A549 (cell line): Measurements from ENCODE around the gene LPAR5. TPM values are rescaled to one million over a fixed set of nuclear protein-coding genes. Genes with fewer than 3 reads are reported as not detected.

ENCODE experiments used
- ATAC-seq, 2 experiments: fragments of 200-7000 bp in 1 of 2; fragments of >200 bp in 1 of 2; cut with Nextera tagmentation in 1 of 2; cut with Tn5 transposase in 1 of 2; 3 replicates each; pipeline versions ENCODE4 v1.8.0 to v1.9.1; 2018 to 2020; ENCODE audit warnings: mild to moderate bottlenecking in 1 of 2, moderate library complexity in 1 of 2
- CTCF ChIA-PET: fragments of 300-600 bp; sonication (Branson Sonifier 250); formaldehyde crosslinking; extraction: SDS; loops from one replicate; lab custom pipeline; 2021; ENCODE audit warnings: antibody characterized with exemption, inconsistent platforms; lab: Yijun Ruan, JAX
- POLR2A ChIA-PET: fragments of 350-600 bp; formaldehyde crosslinking; extraction: SDS; loops from one replicate; lab custom pipeline; 2021; ENCODE audit warnings: antibody characterized with exemption, inconsistent platforms; lab: Yijun Ruan, JAX
- DNase-seq, 2 experiments: peaks; one replicate each; pipeline versions ENCODE4 v3.0.0 to v3.0.0-alpha.2; 2011 to 2016; ENCODE audit warnings: low read depth in 1 of 2, low spot score in 1 of 2
- FAIRE-seq: peaks from 2 replicates; lab custom pipeline; 2011; peaks lifted over from hg19 to GRCh38; lab: Jason Lieb, UNC
- H3K27ac ChIP-seq, 2 experiments: fragments of >200 bp; sonication (Bioruptor Twin); formaldehyde crosslinking; 3 replicates each; pipeline ENCODE4 v1.5.1; 2016 to 2017
- H3K4me1 ChIP-seq: fragments of >200 bp; sonication (Bioruptor Twin); formaldehyde crosslinking; 3 replicates; pipeline ENCODE4 v1.6.1; 2016
- H3K4me2 ChIP-seq: fragments of >200 bp; sonication (Bioruptor Twin); formaldehyde crosslinking; 3 replicates; pipeline ENCODE4 v1.6.1; 2016
- H3K4me3 ChIP-seq: fragments of >200 bp; sonication (Bioruptor Twin); formaldehyde crosslinking; 3 replicates; pipeline ENCODE4 v1.5.1; 2016
- H3K9me3 ChIP-seq: fragments of >200 bp; sonication (Bioruptor Twin); formaldehyde crosslinking; 3 replicates; pipeline ENCODE4 v1.6.1; 2016
- BCL3 ChIP-seq: fragments of >200 bp; sonication (Bioruptor Twin); formaldehyde crosslinking; IDR thresholded peaks from 3 replicates; pipeline ENCODE4 v1.6.1; 2016
- CHD4 ChIP-seq: fragments of 200-600 bp; sonication (generic); IDR thresholded peaks from 2 replicates; pipeline ENCODE4 v1.6.1; 2016; ENCODE audit warnings: antibody characterized with exemption, mild to moderate bottlenecking, borderline replicate concordance
- CTCF ChIP-seq: fragments of >200 bp; sonication (Bioruptor Twin); formaldehyde crosslinking; IDR thresholded peaks from 3 replicates; pipeline ENCODE4 v1.5.1; 2016
- E2F6 ChIP-seq: IDR thresholded peaks from 2 replicates; pipeline ENCODE4 v1.6.1; 2012; ENCODE audit warnings: low read depth, borderline replicate concordance
- EHF ChIP-seq: fragments of 250-450 bp; sonication (Bioruptor Pico); IDR thresholded peaks from 2 replicates; pipeline ENCODE4 v1.5.0; 2020; ENCODE audit warnings: mild to moderate bottlenecking
- EHMT2 ChIP-seq: fragments of 200-600 bp; sonication (generic); IDR thresholded peaks from 2 replicates; pipeline ENCODE4 v1.6.1; 2016; ENCODE audit warnings: antibody characterized with exemption, low read depth, mild to moderate bottlenecking, moderate library complexity
- ELK1 ChIP-seq: fragments of 150-350 bp; IDR thresholded peaks from 2 replicates; pipeline ENCODE4 v1.6.1; 2014; ENCODE audit warnings: low read depth, mild to moderate bottlenecking, low read length
- EP300 ChIP-seq, 2 experiments: fragments of >200 bp; sonication (Bioruptor Twin); formaldehyde crosslinking; IDR thresholded peaks; 2 replicates in 1 of 2; 3 replicates in 1 of 2; pipeline ENCODE4 v1.6.1; 2016 to 2017
- FOSL2 ChIP-seq, 2 experiments: fragments of 450-650 bp in 1 of 2; fragments of >200 bp in 1 of 2; sonication (Bioruptor Twin) in 1 of 2; formaldehyde crosslinking; IDR thresholded peaks; 2 replicates each; pipeline versions ENCODE4 v1.5.0 to v1.6.1; 2016 to 2020; ENCODE audit warnings: mild to moderate bottlenecking in 1 of 2, moderate library complexity in 1 of 2
- GATA3 ChIP-seq: IDR thresholded peaks from 2 replicates; pipeline ENCODE4 v1.6.1; 2012; ENCODE audit warnings: borderline replicate concordance
- HDAC2 ChIP-seq: fragments of 200-600 bp; sonication (generic); IDR thresholded peaks from 2 replicates; pipeline ENCODE4 v1.6.1; 2016
- JUN ChIP-seq, 2 experiments: fragments of >200 bp; sonication (Bioruptor Twin); formaldehyde crosslinking; IDR thresholded peaks; 2 replicates in 1 of 2; 3 replicates in 1 of 2; pipeline ENCODE4 v1.6.1; 2016 to 2017
- KDM1A ChIP-seq: fragments of 200-600 bp; sonication (generic); IDR thresholded peaks from 2 replicates; pipeline ENCODE4 v1.6.1; 2016; ENCODE audit warnings: low read depth, mild to moderate bottlenecking
- KDM5A ChIP-seq: fragments of 200-600 bp; sonication (generic); IDR thresholded peaks from 2 replicates; pipeline ENCODE4 v1.6.1; 2016; ENCODE audit warnings: antibody characterized with exemption, mild to moderate bottlenecking
- PHF8 ChIP-seq: fragments of 200-600 bp; sonication (generic); IDR thresholded peaks from 2 replicates; pipeline ENCODE4 v1.6.1; 2016; ENCODE audit warnings: low read depth, mild to moderate bottlenecking, antibody characterized with exemption, moderate library complexity, borderline replicate concordance
- RARB ChIP-seq: fragments of 250-450 bp; sonication (Bioruptor Pico); IDR thresholded peaks from 2 replicates; pipeline ENCODE4 v1.8.0; 2021; ENCODE audit warnings: mild to moderate bottlenecking, moderate library complexity
- RNF2 ChIP-seq: fragments of 200-600 bp; sonication (generic); IDR thresholded peaks from 2 replicates; pipeline ENCODE4 v1.6.1; 2016; ENCODE audit warnings: low read depth, mild to moderate bottlenecking, antibody characterized with exemption, moderate library complexity, borderline replicate concordance
- SMC3 ChIP-seq: fragments of >200 bp; sonication (Bioruptor Twin); formaldehyde crosslinking; IDR thresholded peaks from 3 replicates; pipeline ENCODE4 v1.6.1; 2018; ENCODE audit warnings: inconsistent platforms
- SREBF2 ChIP-seq: fragments of 450-650 bp; IDR thresholded peaks from 2 replicates; pipeline ENCODE4 v1.6.1; 2014; ENCODE audit warnings: mild to moderate bottlenecking, moderate library complexity
- TFCP2L1 ChIP-seq: fragments of 250-450 bp; sonication (Bioruptor Pico); IDR thresholded peaks from 2 replicates; pipeline ENCODE4 v1.5.0; 2021; ENCODE audit warnings: mild to moderate bottlenecking
- ZNF302 ChIP-seq: fragments of 250-450 bp; sonication (Bioruptor Pico); IDR thresholded peaks from 2 replicates; pipeline ENCODE4 v1.9.0; 2021; ENCODE audit warnings: inconsistent platforms, mild to moderate bottlenecking, moderate library complexity
- WGBS: methylation state at CpG from one replicate; pipeline ENCODE4 v1.1.6; 2017; ENCODE audit errors: missing lambda C conversion rate; 5-methylcytosine and 5-hydroxymethylcytosine counted together
- polyA plus RNA-seq, 4 experiments: library from polyadenylated mRNA; depleted of rRNA in 3 of 4; stranded (reverse); fragments of >200 nt; fragmentation: RNase III in 1 of 4; extraction: RNeasy Plus Mini Kit Qiagen cat#74134 plus additional on column Dnase treatment in 1 of 4; gene quantifications; 2 replicates in 3 of 4; 3 replicates in 1 of 4; pipeline ENCODE4 v1.2.3, GENCODE V29; 2011 to 2017
- TF ChIP-seq, protein P1 (sequence below): IDR thresholded peaks from 2 replicates; pipeline ENCODE4 v1.6.1; 2012

LPAR5 gene
- polyA plus RNA-seq, 2 of the 4 experiments (the other 2 are of a cell fraction): 0.66 to 0.74 TPM

GRCh38 chr12:6632026-6632983 is 3.5 kb downstream of the LPAR5 start:
- H3K4me1 ChIP-seq: peaks cover 26% of the 10 kb centered on the region
- H3K4me2 ChIP-seq: peak overlapping the region; percentile 35
- no peak for DNase-seq
- H3K4me3 ChIP-seq: no peak overlapping the region
- no peaks in the 10 kb centered on the region for H3K9me3 ChIP-seq
- TF ChIP-seq PHF8 (no peak), HDAC2 (no peak), RARB (no peak), CHD4 (no peak), FOSL2 (IDR thresholded peaks at IDR 0.05) (no peak), FOSL2 (CRISPR knock-in tag; IDR thresholded peaks at IDR 0.05) (no peak), GATA3 (no peak), TFCP2L1 (CRISPR knock-in tag) (no peak), EP300 (IDR thresholded peaks at IDR 0.05) (no peak), ELK1 (no peak), KDM1A (no peak), JUN (IDR thresholded peaks at IDR 0.05) (no peak), KDM5A (no peak), RNF2 (no peak), CTCF (no peak)
- TF ChIP-seq, protein P1, sequence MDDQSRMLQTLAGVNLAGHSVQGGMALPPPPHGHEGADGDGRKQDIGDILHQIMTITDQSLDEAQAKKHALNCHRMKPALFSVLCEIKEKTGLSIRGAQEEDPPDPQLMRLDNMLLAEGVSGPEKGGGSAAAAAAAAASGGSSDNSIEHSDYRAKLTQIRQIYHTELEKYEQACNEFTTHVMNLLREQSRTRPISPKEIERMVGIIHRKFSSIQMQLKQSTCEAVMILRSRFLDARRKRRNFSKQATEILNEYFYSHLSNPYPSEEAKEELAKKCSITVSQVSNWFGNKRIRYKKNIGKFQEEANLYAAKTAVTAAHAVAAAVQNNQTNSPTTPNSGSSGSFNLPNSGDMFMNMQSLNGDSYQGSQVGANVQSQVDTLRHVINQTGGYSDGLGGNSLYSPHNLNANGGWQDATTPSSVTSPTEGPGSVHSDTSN: no peak
- TF ChIP-seq, all 56 proteins: peak for 0
- CTCF ChIA-PET: interaction anchor here (0.8 to 2.6 kb wide), 4 partner anchors 8 to 240 kb away, joined by 3 to 9 read pairs (median 6); no protein-coding TSS in a partner anchor
- ATAC-seq: peak; percentile 32 to 44; a peak in 5 of 6 replicates
- H3K27ac ChIP-seq: peak overlapping the region in 1 of 2 experiments; percentile 61; a peak in 2 of 6 replicates
- POLR2A ChIA-PET: no interaction called here
- FAIRE-seq: no peak
- WGBS: 65% methylated on average over 21 of the region's 21 CpGs

GRCh38 chr12:6631549-6631961 is 4.2 kb downstream of the LPAR5 start:
- no peak overlapping the region for H3K4me3 ChIP-seq
- TF ChIP-seq SREBF2: no peak
- no peak for TF ChIP-seq BCL3
- TF ChIP-seq GATA3: no peak
- TF ChIP-seq EHF: no peak
- TF ChIP-seq SMC3: no peak
- no peak for TF ChIP-seq ZNF302 (CRISPR knock-in tag)
- TF ChIP-seq EHMT2: no peak
- TF ChIP-seq E2F6: no peak

More at GRCh38 chr12:6631549-6631961, 4.2 kb downstream of the LPAR5 start:
- FAIRE-seq (no peak), ATAC-seq (no peak), DNase-seq (no peak)
- ChIA-PET CTCF (interaction anchor here (0.7 to 1.5 kb wide), 3 partner anchors 24 to 511 kb away, joined by 3 to 4 read pairs (median 3); no protein-coding TSS in a partner anchor), POLR2A (no interaction called here)
- 77% methylated on average over 3 of the region's 3 CpGs for WGBS
- Histone ChIP-seq H3K27ac (no peak overlapping the region), H3K4me2 (no peak overlapping the region), H3K9me3 (no peaks in the 10 kb centered on the region), H3K4me1 (peaks cover 26% of the 10 kb centered on the region)
